Panc1 (cell line): ENCODE data around the gene LAYN. TPM values are rescaled to one million over a fixed set of nuclear protein-coding genes. Genes with fewer than 3 reads are reported as not detected.

ENCODE experiments used
- ATAC-seq: fragments of 200-7000 bp; cut with Tn5 transposase; 2 replicates; pipeline ENCODE4 v1.9.1; 2020; ENCODE audit warnings: mild to moderate bottlenecking, moderate library complexity
- BruUV-seq: library from RNA; stranded (reverse); fragments of 400-500 nt; replicated peaks from 2 replicates; lab custom pipeline; 2021; lab: Mats Ljungman, UMichigan
- CTCF ChIA-PET: fragments of 300-600 bp; sonication (Branson Sonifier 250); formaldehyde crosslinking; loops from one replicate; lab custom pipeline; 2022; ENCODE audit warnings: antibody characterized with exemption; lab: Charles Lee
- POLR2A ChIA-PET: fragments of 300-600 bp; sonication (Branson Sonifier 250); formaldehyde crosslinking; loops from one replicate; lab custom pipeline; 2022; ENCODE audit warnings: antibody characterized with exemption; lab: Charles Lee
- DNase-seq: peaks from one replicate; pipeline ENCODE4 v3.0.0-alpha.2; 2010; ENCODE audit warnings: low read depth, low spot score
- H3K27ac ChIP-seq: 2 replicates; pipeline ENCODE4 v1.5.1; 2011; ENCODE audit warnings: mild to moderate bottlenecking, low read length, inconsistent platforms
- H3K27me3 ChIP-seq: fragments of 200-500 bp; sonication (Bioruptor generic); 2 replicates; pipeline ENCODE4 v1.6.0; 2014; ENCODE audit warnings: low read length, inconsistent platforms; ENCODE audit not compliant: control insufficient read depth, insufficient read depth
- H3K36me3 ChIP-seq: fragments of 200-500 bp; sonication (Bioruptor generic); 2 replicates; pipeline ENCODE4 v1.5.1; 2014; ENCODE audit warnings: inconsistent platforms, mild to moderate bottlenecking, low read length, moderate library complexity; ENCODE audit not compliant: control insufficient read depth, insufficient read depth
- H3K4me1 ChIP-seq: 2 replicates; pipeline ENCODE4 v1.5.1; 2011; ENCODE audit warnings: inconsistent platforms, mild to moderate bottlenecking, low read length, moderate library complexity; ENCODE audit not compliant: control insufficient read depth, insufficient read depth
- H3K4me3 ChIP-seq, 2 experiments: 2 replicates each; pipeline ENCODE4 v1.5.1; 2011 to 2012; ENCODE audit warnings: low read depth in 2 of 2, low read length in 2 of 2, mild to moderate bottlenecking in 2 of 2, inconsistent platforms in 1 of 2, moderate library complexity in 1 of 2
- H3K9me3 ChIP-seq: fragments of 200-500 bp; sonication (Bioruptor generic); 2 replicates; pipeline ENCODE4 v1.5.1; 2014; ENCODE audit warnings: low read depth, mild to moderate bottlenecking, inconsistent platforms, low read length, moderate library complexity; ENCODE audit not compliant: control insufficient read depth, insufficient read depth
- POLR2AphosphoS5 ChIP-seq: IDR thresholded peaks from 2 replicates; pipeline ENCODE4 v1.6.1; 2012; ENCODE audit warnings: mild to moderate bottlenecking, low read depth, low read length, moderate library complexity
- SIN3A ChIP-seq: IDR thresholded peaks from 2 replicates; pipeline ENCODE4 v1.6.1; 2012; ENCODE audit warnings: low read depth, mild to moderate bottlenecking, low read length, moderate library complexity, borderline replicate concordance; ENCODE audit not compliant: insufficient read depth
- TCF7L2 ChIP-seq: IDR thresholded peaks from 2 replicates; pipeline ENCODE4 v1.6.1; 2011; ENCODE audit warnings: mild to moderate bottlenecking, low read depth, low read length, inconsistent platforms
- in situ Hi-C: cut with HindIII; loops from 2 replicates; pipeline ENCODE4 v1.10.0; 2016; ENCODE audit warnings: low sequenced_read_pairs, low pct_unique_long_range_greater_than_20kb
- intact Hi-C: fragments of 100-400 bp; cut with micrococcal nuclease; formaldehyde crosslinking; loops from one replicate; pipeline ENCODE4 v1.10.0; 2022; ENCODE audit not compliant: unreplicated experiment
- total RNA-seq: library from RNA; stranded (reverse); gene quantifications from one replicate; pipeline ENCODE4 v1.2.1, GENCODE V29; 2021; ENCODE audit not compliant: unreplicated experiment
- TF ChIP-seq, protein P1 (sequence below), 2 experiments: IDR thresholded peaks; 2 replicates each; pipeline ENCODE4 v1.6.1; 2011 to 2012; ENCODE audit warnings: low read depth in 2 of 2, control low read depth in 1 of 2, low read length in 1 of 2, mild to moderate bottlenecking in 1 of 2, moderate library complexity in 1 of 2; ENCODE audit not compliant: insufficient read depth in 1 of 2
- TF ChIP-seq, protein P2 (sequence below): fragments of 450-650 bp; IDR thresholded peaks from 2 replicates; pipeline ENCODE4 v1.5.1; 2017; ENCODE audit warnings: mild to moderate bottlenecking

Gene LAYN
- total RNA-seq, 1 experiment from 2014 or later, result 3.6 TPM

DNA sequence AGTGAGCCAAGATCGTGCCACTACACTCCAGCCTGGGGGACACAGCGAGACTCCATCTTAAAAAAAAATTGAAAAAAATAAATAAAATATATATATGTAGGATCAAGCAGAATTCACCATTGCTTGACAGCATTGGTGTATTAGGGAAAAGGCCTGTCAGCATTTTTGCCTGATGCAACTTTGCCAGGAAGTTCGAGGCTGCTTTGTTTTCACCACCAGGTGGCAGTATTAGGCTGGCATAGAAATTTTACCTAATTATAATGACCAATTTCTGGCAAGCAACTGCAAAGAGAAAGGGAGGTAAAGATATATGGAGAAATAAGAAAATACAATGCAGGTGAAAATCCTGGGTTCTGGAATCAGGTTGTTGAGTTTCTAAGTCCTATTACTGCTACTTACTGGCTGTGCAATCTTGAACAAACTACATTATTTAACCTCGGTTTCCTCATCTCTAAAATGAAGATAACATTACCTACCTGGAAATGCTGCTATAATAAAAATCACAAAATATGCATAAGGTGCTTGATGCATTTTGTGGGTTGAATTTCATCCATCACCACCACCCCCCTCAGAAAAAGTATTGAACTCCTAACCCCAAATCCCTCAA is 24.7 kb downstream of the LAYN start:
- H3K9me3 ChIP-seq, result no peaks in the 10 kb centered on the region
- ChIA-PET POLR2A (no interaction called here), CTCF (interaction anchor here (0.5 to 0.7 kb wide), 2 partner anchors 146 to 627 kb away, joined by 3 to 5 read pairs; no protein-coding TSS in a partner anchor)
- TF ChIP-seq, protein P1, sequence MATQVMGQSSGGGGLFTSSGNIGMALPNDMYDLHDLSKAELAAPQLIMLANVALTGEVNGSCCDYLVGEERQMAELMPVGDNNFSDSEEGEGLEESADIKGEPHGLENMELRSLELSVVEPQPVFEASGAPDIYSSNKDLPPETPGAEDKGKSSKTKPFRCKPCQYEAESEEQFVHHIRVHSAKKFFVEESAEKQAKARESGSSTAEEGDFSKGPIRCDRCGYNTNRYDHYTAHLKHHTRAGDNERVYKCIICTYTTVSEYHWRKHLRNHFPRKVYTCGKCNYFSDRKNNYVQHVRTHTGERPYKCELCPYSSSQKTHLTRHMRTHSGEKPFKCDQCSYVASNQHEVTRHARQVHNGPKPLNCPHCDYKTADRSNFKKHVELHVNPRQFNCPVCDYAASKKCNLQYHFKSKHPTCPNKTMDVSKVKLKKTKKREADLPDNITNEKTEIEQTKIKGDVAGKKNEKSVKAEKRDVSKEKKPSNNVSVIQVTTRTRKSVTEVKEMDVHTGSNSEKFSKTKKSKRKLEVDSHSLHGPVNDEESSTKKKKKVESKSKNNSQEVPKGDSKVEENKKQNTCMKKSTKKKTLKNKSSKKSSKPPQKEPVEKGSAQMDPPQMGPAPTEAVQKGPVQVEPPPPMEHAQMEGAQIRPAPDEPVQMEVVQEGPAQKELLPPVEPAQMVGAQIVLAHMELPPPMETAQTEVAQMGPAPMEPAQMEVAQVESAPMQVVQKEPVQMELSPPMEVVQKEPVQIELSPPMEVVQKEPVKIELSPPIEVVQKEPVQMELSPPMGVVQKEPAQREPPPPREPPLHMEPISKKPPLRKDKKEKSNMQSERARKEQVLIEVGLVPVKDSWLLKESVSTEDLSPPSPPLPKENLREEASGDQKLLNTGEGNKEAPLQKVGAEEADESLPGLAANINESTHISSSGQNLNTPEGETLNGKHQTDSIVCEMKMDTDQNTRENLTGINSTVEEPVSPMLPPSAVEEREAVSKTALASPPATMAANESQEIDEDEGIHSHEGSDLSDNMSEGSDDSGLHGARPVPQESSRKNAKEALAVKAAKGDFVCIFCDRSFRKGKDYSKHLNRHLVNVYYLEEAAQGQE (IDR thresholded peaks at IDR 0.05; ENCODE audit: insufficient read depth in 1 of 2, low read depth in 2 of 2, low read length in 1 of 2), result no peak
- TF ChIP-seq, protein P2, sequence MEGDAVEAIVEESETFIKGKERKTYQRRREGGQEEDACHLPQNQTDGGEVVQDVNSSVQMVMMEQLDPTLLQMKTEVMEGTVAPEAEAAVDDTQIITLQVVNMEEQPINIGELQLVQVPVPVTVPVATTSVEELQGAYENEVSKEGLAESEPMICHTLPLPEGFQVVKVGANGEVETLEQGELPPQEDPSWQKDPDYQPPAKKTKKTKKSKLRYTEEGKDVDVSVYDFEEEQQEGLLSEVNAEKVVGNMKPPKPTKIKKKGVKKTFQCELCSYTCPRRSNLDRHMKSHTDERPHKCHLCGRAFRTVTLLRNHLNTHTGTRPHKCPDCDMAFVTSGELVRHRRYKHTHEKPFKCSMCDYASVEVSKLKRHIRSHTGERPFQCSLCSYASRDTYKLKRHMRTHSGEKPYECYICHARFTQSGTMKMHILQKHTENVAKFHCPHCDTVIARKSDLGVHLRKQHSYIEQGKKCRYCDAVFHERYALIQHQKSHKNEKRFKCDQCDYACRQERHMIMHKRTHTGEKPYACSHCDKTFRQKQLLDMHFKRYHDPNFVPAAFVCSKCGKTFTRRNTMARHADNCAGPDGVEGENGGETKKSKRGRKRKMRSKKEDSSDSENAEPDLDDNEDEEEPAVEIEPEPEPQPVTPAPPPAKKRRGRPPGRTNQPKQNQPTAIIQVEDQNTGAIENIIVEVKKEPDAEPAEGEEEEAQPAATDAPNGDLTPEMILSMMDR, result peak; percentile 92
- TF ChIP-seq TCF7L2, result no peak
- peak overlapping the region; percentile 57; the same call in 1 of the 2 replicates for H3K27ac ChIP-seq
- no peak overlapping the region for H3K4me3 ChIP-seq
- H3K27me3 ChIP-seq, result no peaks in the 10 kb centered on the region
- peaks cover 3% of the 10 kb centered on the region; the same call in 1 of the 2 replicates for H3K4me1 ChIP-seq
- intact Hi-C loops, result loop anchor here (1.0 kb wide), 2 partner anchors 212 to 276 kb away; no protein-coding TSS in a partner anchor
- DNase-seq, result peak; percentile 80
- in situ Hi-C loops, result no loop called here
- no TSS peak for BruUV-seq
- peak; percentile 46 for ATAC-seq
- H3K36me3 ChIP-seq, result no peaks in the 10 kb centered on the region

DNA sequence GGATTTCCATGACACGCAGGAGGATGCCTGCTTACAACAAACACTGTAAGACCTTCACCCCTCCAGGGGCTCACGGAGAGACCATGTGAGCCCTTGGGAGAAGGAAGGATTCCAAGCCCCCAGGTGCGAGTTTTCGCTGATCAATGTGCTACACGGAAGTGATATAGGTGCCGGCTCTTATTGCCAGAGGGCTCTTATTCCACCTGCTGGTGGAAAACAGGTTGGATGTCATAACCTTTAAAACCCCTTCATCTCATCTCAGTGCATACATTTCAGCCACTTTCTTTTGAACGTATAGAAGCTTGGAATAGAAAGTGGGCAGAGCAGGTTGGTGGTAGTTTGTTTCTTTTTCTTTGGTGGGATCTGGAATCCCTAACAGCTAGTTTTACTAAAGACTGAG is 25.8 kb downstream of the LAYN start:
- Histone ChIP-seq H3K27me3 (no peaks in the 10 kb centered on the region), H3K27ac (no peak overlapping the region), H3K36me3 (no peaks in the 10 kb centered on the region), H3K9me3 (no peaks in the 10 kb centered on the region), H3K4me1 (peaks cover 4% of the 10 kb centered on the region; the same call in 1 of the 2 replicates), H3K4me3 (no peak overlapping the region)
- no peak for ATAC-seq
- intact Hi-C loops (no loop called here), in situ Hi-C loops (no loop called here)
- DNase-seq, result no peak
- ChIA-PET POLR2A (no interaction called here), CTCF (interaction anchor here (0.5 to 0.7 kb wide), 5 partner anchors 9 to 415 kb away, joined by 3 to 6 read pairs (median 3); no protein-coding TSS in a partner anchor)
- no peak for TF ChIP-seq SIN3A
- no peak for TF ChIP-seq TCF7L2
- TF ChIP-seq, protein P2, result no peak
- TF ChIP-seq, protein P1 (IDR thresholded peaks at IDR 0.05; ENCODE audit: insufficient read depth in 1 of 2, low read depth in 2 of 2, low read length in 1 of 2), result no peak
- no peak for TF ChIP-seq POLR2AphosphoS5
- no TSS peak for BruUV-seq
